CD4-positive, alpha-beta T cell treated with Interleukin-4 for 4 hours (primary cell): ENCODE results near the gene SCAPER.

Experiments
- DNase-seq: peaks from one replicate; pipeline ENCODE4 v3.0.0-alpha.2; 2020

SCAPER gene

GRCh38 chr15:76664411-76664810 is 240.7 kb downstream of the SCAPER start:
- no peak for DNase-seq

DNA sequence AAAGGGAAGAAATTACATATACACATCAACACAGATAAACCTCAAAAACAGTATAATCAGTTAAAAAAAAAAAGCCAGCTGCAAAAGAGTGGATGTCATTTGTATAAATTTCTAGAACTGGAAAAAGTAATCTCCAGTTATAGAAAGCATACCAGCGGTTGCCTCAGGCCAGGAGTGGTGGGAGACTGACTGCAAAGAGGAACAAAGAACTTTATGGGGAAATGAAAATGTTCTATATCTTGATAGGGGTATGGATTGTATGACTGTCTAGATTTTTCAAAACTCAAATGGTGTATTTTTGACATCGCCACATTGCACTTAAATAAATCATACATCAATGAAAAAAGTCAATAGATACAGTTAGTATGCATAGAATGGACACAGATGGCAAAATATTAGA is 241.6 kb downstream of the SCAPER start:
- no peak for DNase-seq

- DNase-seq: no peak
Measured at GRCh38 chr15:76648732-76649444, 256.3 kb downstream of the SCAPER start.

DNA sequence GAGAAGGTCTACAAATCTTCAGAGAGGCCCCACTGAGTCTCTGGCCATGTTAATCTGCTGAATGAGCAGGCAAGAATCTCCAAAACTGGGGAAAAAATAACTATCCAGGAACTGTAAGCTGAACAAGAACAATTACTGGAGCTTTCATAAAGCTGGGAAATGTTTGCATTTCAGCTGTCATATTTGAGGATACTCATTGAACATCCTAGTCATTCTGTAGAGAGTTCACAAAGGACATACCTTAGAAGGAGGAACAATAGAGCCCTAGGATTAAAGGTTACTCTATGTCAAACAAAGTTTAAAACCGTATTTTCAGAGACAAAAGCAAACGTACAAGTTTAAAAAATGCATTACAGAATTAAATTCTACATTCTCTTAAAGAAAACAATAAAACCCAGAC is 257.5 kb downstream of the SCAPER start:
- DNase-seq: no peak

GRCh38 chr15:76644646-76645045 is 260.5 kb downstream of the SCAPER start:
- DNase-seq: no peak

DNA sequence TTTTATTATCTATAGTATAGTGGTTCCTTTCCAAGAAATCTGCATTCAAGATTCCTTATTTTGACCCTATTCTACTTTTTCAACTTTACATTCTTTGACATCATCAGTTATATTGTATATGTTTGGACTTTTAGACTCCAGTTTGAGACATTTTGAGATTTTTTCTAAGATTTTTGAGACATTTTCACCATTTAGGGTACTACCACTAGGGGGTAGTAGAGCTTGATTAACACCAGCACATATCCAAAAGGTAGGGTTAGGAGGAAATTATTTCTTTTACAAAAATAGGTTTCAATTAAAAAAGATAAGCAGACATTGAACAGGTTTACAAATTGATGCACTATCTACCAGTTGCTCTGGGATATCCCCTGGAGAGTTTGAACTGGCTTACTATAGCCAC is 262.5 kb downstream of the SCAPER start:
- DNase-seq: no peak

DNA sequence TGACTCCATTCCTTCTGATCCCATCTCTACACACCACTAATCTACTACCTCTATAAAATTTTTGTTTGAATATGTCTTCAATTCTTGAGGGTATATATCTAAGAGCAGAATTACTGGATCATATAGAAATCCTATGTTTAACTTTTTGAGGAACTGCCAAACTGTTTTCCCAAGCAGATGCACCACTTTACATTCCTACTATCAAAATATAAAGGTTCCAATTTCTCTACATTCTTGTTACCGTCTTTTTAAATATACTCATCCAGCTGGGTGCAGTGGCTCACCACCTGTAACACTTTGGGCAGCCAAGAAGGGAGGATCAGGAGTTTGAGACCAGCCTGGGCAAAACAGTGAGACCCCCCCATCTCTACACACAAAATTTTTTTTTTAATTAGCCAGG is 268.0 kb downstream of the SCAPER start:
- no peak for DNase-seq

GRCh38 chr15:76636059-76636458 is 269.1 kb downstream of the SCAPER start:
- DNase-seq: no peak

DNA sequence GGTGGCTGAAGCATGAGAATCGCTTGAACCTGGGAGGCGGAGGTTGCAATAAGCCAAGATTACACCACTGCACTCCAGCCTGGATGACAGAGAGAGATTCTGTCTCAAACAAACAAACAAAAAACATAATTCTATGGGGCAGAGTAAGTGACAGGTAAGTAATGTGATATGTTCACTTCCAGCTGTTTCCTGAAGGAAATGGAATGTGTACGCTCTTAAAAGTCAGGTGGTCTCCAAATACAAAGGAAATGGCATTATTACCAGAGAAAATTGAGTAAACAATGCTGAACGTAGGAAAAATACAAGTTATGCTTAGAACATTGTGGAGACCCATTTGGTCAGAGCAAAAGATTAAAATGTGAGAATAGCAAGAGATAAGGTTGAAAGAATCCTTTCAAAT is 278.5 kb downstream of the SCAPER start:
- DNase-seq: no peak

DNA sequence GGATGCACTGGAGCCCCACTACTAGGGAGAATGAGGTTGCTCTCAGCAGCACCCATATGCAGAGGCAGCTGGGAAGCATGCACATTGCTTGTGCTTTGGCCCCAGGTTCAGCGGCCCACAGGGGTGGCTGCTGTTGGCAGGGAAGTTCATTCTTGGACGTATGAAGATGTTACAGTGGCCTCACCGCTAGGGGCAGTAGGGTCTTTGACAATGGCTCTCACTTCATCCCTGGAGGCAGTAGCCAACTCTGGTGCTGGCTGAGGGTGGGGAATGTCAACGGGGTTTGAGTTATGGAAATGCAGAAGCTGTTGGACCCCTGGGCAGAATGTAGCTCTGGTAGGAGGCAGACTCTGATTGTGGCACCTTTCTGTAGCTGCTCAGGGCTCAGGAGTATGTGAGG is 279.9 kb downstream of the SCAPER start:
- no peak for DNase-seq

GRCh38 chr15:76614725-76615124 is 290.4 kb downstream of the SCAPER start:
- no peak for DNase-seq

- DNase-seq: no peak
Measured at GRCh38 chr15:76588811-76589747, 316.1 kb downstream of the SCAPER start.

DNA sequence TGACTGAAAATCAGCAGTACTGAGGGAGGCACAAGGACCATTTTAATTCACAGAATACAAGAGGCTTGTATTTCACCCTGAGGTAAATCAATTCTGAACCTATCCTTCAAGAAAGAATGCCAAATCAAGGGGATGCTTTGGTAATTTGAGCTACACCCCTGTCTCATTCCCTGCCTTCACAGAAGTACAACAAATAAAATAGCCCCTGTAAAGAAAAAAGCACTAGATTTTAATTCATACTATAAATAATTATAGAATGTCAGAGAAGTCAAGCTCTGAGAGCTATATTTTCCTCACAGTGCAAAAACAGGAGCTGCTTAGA is 319.6 kb downstream of the SCAPER start:
- DNase-seq: no peak

GRCh38 chr15:76584868-76585575 is 320.1 kb downstream of the SCAPER start:
- no peak for DNase-seq

GRCh38 chr15:76582550-76582949 is 322.6 kb downstream of the SCAPER start:
- no peak for DNase-seq

- no peak for DNase-seq
Measured at GRCh38 chr15:76577879-76578512, 327.1 kb downstream of the SCAPER start.

GRCh38 chr15:76576523-76577279 is 328.4 kb downstream of the SCAPER start:
- DNase-seq: no peak

DNA sequence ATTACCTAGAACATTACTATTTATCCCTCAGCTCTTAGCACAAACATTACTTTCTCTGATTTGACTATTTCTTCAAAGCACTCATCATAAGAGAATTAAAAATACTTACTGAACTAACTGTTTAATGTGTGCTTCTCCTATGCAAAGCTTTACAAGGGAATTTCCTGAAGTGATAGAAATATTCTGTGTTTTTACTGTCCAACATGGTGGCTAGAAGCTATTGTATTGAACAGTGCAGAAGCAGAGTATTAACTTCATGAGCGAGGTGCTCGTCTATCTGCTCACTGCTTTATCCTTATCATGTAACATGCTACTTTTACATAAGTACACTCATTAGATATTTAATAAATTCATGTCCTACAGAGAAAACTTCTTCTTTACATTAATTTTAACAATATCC is 329.5 kb downstream of the SCAPER start:
- DNase-seq: no peak

GRCh38 chr15:76575274-76575673 is 329.9 kb downstream of the SCAPER start:
- no peak for DNase-seq

- DNase-seq: no peak
Measured at GRCh38 chr15:76572983-76573314, 332.2 kb downstream of the SCAPER start.

DNA sequence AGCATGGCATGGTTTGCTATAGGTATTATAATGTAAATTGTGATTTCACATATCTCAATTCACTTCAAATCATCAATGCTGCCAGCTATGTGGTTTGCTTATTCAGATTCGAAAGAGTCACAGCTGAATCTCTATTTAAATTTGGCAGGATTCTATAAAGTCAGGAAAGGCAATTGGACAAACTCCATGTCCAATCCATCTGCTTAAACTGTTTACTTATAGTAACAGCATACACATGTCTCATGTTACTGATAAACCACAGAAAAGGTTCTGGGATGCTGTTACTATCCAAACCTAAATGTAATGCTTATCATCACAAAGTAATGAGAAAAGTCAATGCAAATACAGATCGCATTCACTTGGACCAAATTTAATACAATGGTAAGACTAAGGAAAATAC is 338.9 kb downstream of the SCAPER start:
- DNase-seq: no peak

DNA sequence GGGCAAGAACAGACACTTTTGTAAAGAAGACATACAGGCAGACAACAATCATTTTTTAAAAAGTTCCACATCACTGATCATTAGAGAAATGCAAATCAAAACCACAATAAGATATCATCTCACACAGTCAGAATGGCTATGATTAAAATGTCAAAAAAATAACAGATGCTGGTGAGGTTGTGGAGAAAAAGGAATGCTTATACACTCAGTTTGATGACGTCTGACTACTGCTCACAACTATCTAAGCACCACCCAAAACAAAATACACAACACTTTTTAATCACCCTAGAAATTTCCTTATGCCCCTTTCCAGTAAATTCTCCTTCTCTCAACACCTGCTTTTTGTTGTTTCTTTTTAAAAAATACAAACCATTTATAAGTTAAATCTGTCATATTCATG is 339.8 kb downstream of the SCAPER start:
- DNase-seq: no peak

DNA sequence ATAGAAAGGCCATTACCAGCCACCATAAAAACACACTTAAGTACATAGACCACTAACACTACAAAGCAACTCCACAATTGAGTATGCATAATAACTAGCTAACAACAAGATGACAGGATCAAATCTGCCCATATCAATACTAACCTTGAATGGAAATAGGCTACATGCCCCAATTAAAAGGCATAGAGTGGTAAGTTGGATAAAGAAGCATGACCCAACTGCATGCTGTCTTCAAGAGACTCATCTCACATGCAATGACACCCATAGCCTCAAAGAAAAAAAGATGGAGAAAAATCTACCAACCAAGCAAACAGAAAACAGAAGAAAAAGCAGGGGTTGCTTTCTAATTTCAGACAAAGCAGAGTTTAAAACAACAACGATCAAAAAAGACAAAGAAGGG is 349.9 kb downstream of the SCAPER start:
- DNase-seq: no peak
